Keratinocyte (primary cell): ENCODE measurements around the gene TRPC4AP.

Source experiments
- EZH2 ChIP-seq: IDR thresholded peaks from one replicate; pipeline ENCODE4 v1.6.1; 2012; ENCODE audit warnings: inconsistent platforms, mild to moderate bottlenecking, low read length, moderate library complexity
- TF ChIP-seq, protein P1 (sequence below), 3 experiments: IDR thresholded peaks in 1 of 3; conservative IDR thresholded peaks in 1 of 3; optimal IDR thresholded peaks in 1 of 3; 2 replicates in 2 of 3; 3 replicates in 1 of 3; pipeline versions ENCODE3 to v1.5.1; 2011; ENCODE audit warnings: low read length in 3 of 3, mild to moderate bottlenecking in 3 of 3, moderate library complexity in 2 of 3, control low read depth in 1 of 3, inconsistent platforms in 1 of 3; ENCODE audit not compliant: insufficient read depth in 2 of 3; ENCODE audit errors: extremely low read depth in 1 of 3

DNA sequence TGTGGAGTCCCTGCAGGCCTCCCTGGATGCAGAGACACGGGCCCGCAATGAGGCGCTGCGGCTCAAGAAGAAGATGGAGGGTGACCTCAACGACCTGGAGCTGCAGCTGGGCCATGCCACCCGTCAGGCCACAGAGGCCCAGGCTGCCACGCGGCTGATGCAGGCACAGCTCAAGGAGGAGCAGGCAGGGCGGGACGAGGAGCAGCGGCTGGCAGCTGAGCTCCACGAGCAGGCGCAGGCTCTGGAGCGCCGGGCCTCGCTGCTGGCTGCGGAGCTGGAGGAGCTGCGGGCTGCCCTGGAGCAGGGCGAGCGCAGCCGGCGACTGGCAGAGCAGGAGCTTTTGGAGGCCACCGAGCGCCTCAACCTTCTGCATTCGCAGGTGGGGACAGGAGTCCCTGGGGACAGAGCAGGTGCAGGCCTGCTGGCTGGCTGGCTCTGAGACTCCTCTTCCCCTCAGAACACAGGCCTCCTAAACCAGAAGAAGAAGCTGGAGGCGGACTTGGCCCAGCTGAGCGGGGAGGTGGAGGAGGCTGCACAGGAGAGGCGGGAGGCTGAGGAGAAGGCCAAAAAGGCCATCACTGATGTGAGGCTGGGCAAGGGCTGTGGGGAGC, 92.2 kb downstream of the TRPC4AP start:
- TF ChIP-seq, protein P1, sequence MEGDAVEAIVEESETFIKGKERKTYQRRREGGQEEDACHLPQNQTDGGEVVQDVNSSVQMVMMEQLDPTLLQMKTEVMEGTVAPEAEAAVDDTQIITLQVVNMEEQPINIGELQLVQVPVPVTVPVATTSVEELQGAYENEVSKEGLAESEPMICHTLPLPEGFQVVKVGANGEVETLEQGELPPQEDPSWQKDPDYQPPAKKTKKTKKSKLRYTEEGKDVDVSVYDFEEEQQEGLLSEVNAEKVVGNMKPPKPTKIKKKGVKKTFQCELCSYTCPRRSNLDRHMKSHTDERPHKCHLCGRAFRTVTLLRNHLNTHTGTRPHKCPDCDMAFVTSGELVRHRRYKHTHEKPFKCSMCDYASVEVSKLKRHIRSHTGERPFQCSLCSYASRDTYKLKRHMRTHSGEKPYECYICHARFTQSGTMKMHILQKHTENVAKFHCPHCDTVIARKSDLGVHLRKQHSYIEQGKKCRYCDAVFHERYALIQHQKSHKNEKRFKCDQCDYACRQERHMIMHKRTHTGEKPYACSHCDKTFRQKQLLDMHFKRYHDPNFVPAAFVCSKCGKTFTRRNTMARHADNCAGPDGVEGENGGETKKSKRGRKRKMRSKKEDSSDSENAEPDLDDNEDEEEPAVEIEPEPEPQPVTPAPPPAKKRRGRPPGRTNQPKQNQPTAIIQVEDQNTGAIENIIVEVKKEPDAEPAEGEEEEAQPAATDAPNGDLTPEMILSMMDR (optimal IDR thresholded peaks at IDR 0.05 in 1 of 3, IDR thresholded peaks at IDR 0.05 in 1 of 3, conservative IDR thresholded peaks at IDR 0.05 in 1 of 3; ENCODE audit: extremely low read depth in 1 of 3, insufficient read depth in 2 of 3, low read length in 3 of 3): no peak
- no peak for TF ChIP-seq EZH2
